ENCODE data around the gene DUSP8. TPM values are rescaled to one million over a fixed set of nuclear protein-coding genes. Genes with fewer than 3 reads are reported as not detected.

The DUSP8 gene
- total and polyA plus RNA-seq, 2 donors, result 0.14 to 2.9 TPM

- WGBS, result 98% methylated on average over 17 of the region's 17 CpGs
- Histone ChIP-seq H3K27ac (ENCODE audit: low read depth in 1 of 2, low read length in 1 of 2) (no peak overlapping the region), H3K27me3 (ENCODE audit: control insufficient read depth in 2 of 2, insufficient read depth in 1 of 2, low read length in 1 of 2) (no peaks in the 10 kb centered on the region), H3K36me3 (ENCODE audit: control insufficient read depth in 2 of 2, insufficient read depth in 2 of 2, low read length in 1 of 2) (no peaks in the 10 kb centered on the region), H3K4me3 (ENCODE audit: low read length in 2 of 2) (no peak overlapping the region), H3K4me1 (ENCODE audit: control insufficient read depth in 2 of 2, insufficient read depth in 2 of 2, low read length in 2 of 2) (peaks cover 27 to 41% of the 10 kb centered on the region in 2 donors), H3K9me3 (ENCODE audit: control insufficient read depth in 2 of 2, insufficient read depth in 1 of 2, low read length in 1 of 2) (peaks cover 2 to 4% of the 10 kb centered on the region in 2 donors)
- DNase-seq (ENCODE audit: low read depth in 6 of 9, low spot score in 9 of 9), result no peak
Observed at GRCh38 chr11:1519028-1520010, 52.8 kb downstream of the DUSP8 start.

GRCh38 chr11:1518301-1518700 lies 53.8 kb downstream of the DUSP8 start:
- no peak for DNase-seq (ENCODE audit: low read depth in 6 of 9, low spot score in 9 of 9)
- H3K27me3 ChIP-seq (ENCODE audit: control insufficient read depth in 2 of 2, insufficient read depth in 1 of 2, low read length in 1 of 2), result no peaks in the 10 kb centered on the region
- no peaks in the 10 kb centered on the region for H3K36me3 ChIP-seq (ENCODE audit: control insufficient read depth in 2 of 2, insufficient read depth in 2 of 2, low read length in 1 of 2)
- 98% methylated on average over 23 of the region's 23 CpGs for WGBS
- H3K4me1 ChIP-seq (ENCODE audit: control insufficient read depth in 2 of 2, insufficient read depth in 2 of 2, low read length in 2 of 2), result peaks cover 17 to 31% of the 10 kb centered on the region in 2 donors
- no peak overlapping the region for H3K27ac ChIP-seq (ENCODE audit: low read depth in 1 of 2, low read length in 1 of 2)
- H3K9me3 ChIP-seq (ENCODE audit: control insufficient read depth in 2 of 2, insufficient read depth in 1 of 2, low read length in 1 of 2), result peaks cover 0 to 4% of the 10 kb centered on the region in 2 donors
- H3K4me3 ChIP-seq (ENCODE audit: low read length in 2 of 2), result no peak overlapping the region

GRCh38 chr11:1517117-1518005 lies 54.7 kb downstream of the DUSP8 start:
- Histone ChIP-seq H3K27ac (ENCODE audit: low read depth in 1 of 2, low read length in 1 of 2) (no peak overlapping the region), H3K4me1 (ENCODE audit: control insufficient read depth in 2 of 2, insufficient read depth in 2 of 2, low read length in 2 of 2) (peaks cover 10 to 23% of the 10 kb centered on the region in 2 donors), H3K27me3 (ENCODE audit: control insufficient read depth in 2 of 2, insufficient read depth in 1 of 2, low read length in 1 of 2) (no peaks in the 10 kb centered on the region), H3K36me3 (ENCODE audit: control insufficient read depth in 2 of 2, insufficient read depth in 2 of 2, low read length in 1 of 2) (no peaks in the 10 kb centered on the region), H3K4me3 (ENCODE audit: low read length in 2 of 2) (no peak overlapping the region), H3K9me3 (ENCODE audit: control insufficient read depth in 2 of 2, insufficient read depth in 1 of 2, low read length in 1 of 2) (peaks cover 0 to 4% of the 10 kb centered on the region in 2 donors)
- 95% methylated on average over 28 of the region's 28 CpGs for WGBS
- no peak for DNase-seq (ENCODE audit: low read depth in 6 of 9, low spot score in 9 of 9)

GRCh38 chr11:1516273-1517067 lies 55.6 kb downstream of the DUSP8 start:
- 95% methylated on average over 19 of the region's 19 CpGs for WGBS
- no peaks in the 10 kb centered on the region for H3K36me3 ChIP-seq (ENCODE audit: control insufficient read depth in 2 of 2, insufficient read depth in 2 of 2, low read length in 1 of 2)
- no peaks in the 10 kb centered on the region for H3K27me3 ChIP-seq (ENCODE audit: control insufficient read depth in 2 of 2, insufficient read depth in 1 of 2, low read length in 1 of 2)
- no peak overlapping the region for H3K27ac ChIP-seq (ENCODE audit: low read depth in 1 of 2, low read length in 1 of 2)
- no peak overlapping the region for H3K4me3 ChIP-seq (ENCODE audit: low read length in 2 of 2)
- peaks cover 0 to 4% of the 10 kb centered on the region in 2 donors for H3K9me3 ChIP-seq (ENCODE audit: control insufficient read depth in 2 of 2, insufficient read depth in 1 of 2, low read length in 1 of 2)
- H3K4me1 ChIP-seq (ENCODE audit: control insufficient read depth in 2 of 2, insufficient read depth in 2 of 2, low read length in 2 of 2), result peaks cover 6 to 19% of the 10 kb centered on the region in 2 donors
- no peak for DNase-seq (ENCODE audit: low read depth in 6 of 9, low spot score in 9 of 9)

- 53% methylated on average over 36 of the region's 36 CpGs for WGBS
- DNase-seq (ENCODE audit: low read depth in 6 of 9, low spot score in 9 of 9), result peak in 7 of 9 donors; percentile 22 to 62 (median 44)
- Histone ChIP-seq H3K4me3 (ENCODE audit: low read length in 2 of 2) (no peak overlapping the region), H3K27ac (ENCODE audit: low read depth in 1 of 2, low read length in 1 of 2) (no peak overlapping the region), H3K36me3 (ENCODE audit: control insufficient read depth in 2 of 2, insufficient read depth in 2 of 2, low read length in 1 of 2) (no peaks in the 10 kb centered on the region), H3K4me1 (ENCODE audit: control insufficient read depth in 2 of 2, insufficient read depth in 2 of 2, low read length in 2 of 2) (peaks cover 5 to 12% of the 10 kb centered on the region in 2 donors), H3K27me3 (ENCODE audit: control insufficient read depth in 2 of 2, insufficient read depth in 1 of 2, low read length in 1 of 2) (no peaks in the 10 kb centered on the region), H3K9me3 (ENCODE audit: control insufficient read depth in 2 of 2, insufficient read depth in 1 of 2, low read length in 1 of 2) (peaks cover 0 to 4% of the 10 kb centered on the region in 2 donors)
Observed at GRCh38 chr11:1515082-1516060, 56.7 kb downstream of the DUSP8 start.

GRCh38 chr11:1514336-1515061 lies 57.6 kb downstream of the DUSP8 start:
- Histone ChIP-seq H3K4me1 (ENCODE audit: control insufficient read depth in 2 of 2, insufficient read depth in 2 of 2, low read length in 2 of 2) (peaks cover 5 to 10% of the 10 kb centered on the region in 2 donors), H3K36me3 (ENCODE audit: control insufficient read depth in 2 of 2, insufficient read depth in 2 of 2, low read length in 1 of 2) (no peaks in the 10 kb centered on the region), H3K4me3 (ENCODE audit: low read length in 2 of 2) (no peak overlapping the region), H3K27me3 (ENCODE audit: control insufficient read depth in 2 of 2, insufficient read depth in 1 of 2, low read length in 1 of 2) (no peaks in the 10 kb centered on the region), H3K9me3 (ENCODE audit: control insufficient read depth in 2 of 2, insufficient read depth in 1 of 2, low read length in 1 of 2) (peaks cover 0 to 4% of the 10 kb centered on the region in 2 donors), H3K27ac (ENCODE audit: low read depth in 1 of 2, low read length in 1 of 2) (no peak overlapping the region)
- DNase-seq (ENCODE audit: low read depth in 6 of 9, low spot score in 9 of 9), result no peak
- WGBS, result 96% methylated on average over 31 of the region's 31 CpGs

- no peak for DNase-seq (ENCODE audit: low read depth in 6 of 9, low spot score in 9 of 9)
- Histone ChIP-seq H3K4me1 (ENCODE audit: control insufficient read depth in 2 of 2, insufficient read depth in 2 of 2, low read length in 2 of 2) (peaks cover 5 to 10% of the 10 kb centered on the region in 2 donors), H3K27me3 (ENCODE audit: control insufficient read depth in 2 of 2, insufficient read depth in 1 of 2, low read length in 1 of 2) (no peaks in the 10 kb centered on the region), H3K4me3 (ENCODE audit: low read length in 2 of 2) (no peak overlapping the region), H3K27ac (ENCODE audit: low read depth in 1 of 2, low read length in 1 of 2) (no peak overlapping the region), H3K9me3 (ENCODE audit: control insufficient read depth in 2 of 2, insufficient read depth in 1 of 2, low read length in 1 of 2) (no peaks in the 10 kb centered on the region), H3K36me3 (ENCODE audit: control insufficient read depth in 2 of 2, insufficient read depth in 2 of 2, low read length in 1 of 2) (no peaks in the 10 kb centered on the region)
- 88% methylated on average over 23 of the region's 23 CpGs for WGBS
Observed at GRCh38 chr11:1513326-1514296, 58.5 kb downstream of the DUSP8 start.

Measured in thymus (tissue), 11 donors.